ENCODE data around the gene ATOH7.
"Not testable (repeated sequence)": the region's sequence is repeated elsewhere in the genome, so short reads cannot be mapped to it uniquely, and the experiment has no call there.

Gene ATOH7

DNA sequence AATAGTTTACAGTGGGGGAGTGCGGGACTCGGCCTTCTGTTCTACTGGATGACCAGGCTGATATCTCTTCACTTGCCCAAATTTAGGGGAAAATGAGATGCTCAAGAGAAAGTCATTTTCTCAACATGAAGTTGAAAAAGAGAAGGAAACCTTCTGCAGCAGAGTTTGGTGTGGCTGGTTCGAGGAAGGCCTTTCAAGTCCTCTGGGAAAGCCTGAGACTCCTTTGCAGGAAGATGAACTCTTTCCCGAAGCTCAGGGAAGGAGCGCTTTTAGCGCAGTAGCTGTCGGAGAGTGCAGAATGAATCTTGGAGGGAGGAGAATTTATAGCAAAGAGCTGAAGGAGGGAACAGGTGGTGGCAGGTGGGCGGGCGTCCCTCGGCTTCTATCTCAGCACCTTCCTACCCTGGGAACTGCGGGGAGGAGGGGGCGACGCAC lies at the start of gene ATOH7:
Gene ATOH7 (minus strand): TSS at position 297 of the 435 bp plus-strand sequence. CDS start 436 bp downstream, outside the sequence.
- no peak for DNase-seq (ENCODE audit: low spot score)

DNA sequence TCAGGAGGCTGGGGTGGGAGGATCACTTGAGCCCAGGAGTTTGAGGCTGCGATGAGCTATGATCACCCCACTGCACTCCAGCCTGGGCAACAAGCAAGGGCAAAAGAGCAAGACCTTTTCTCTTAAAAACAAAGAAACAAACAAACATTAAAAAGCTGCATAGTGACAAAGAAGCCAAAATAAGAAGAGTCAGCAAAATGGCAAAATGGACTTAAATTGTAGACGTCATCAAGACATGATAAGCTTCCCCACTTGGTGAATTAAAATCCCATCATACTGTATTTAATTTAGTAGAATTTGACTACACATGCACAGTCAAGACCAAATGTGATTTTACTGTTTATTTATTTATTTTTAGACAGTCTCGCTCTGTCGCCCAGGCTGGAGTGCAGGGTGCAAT lies 48.8 kb upstream of the ATOH7 start:
- no peak for DNase-seq (ENCODE audit: low spot score)

DNA sequence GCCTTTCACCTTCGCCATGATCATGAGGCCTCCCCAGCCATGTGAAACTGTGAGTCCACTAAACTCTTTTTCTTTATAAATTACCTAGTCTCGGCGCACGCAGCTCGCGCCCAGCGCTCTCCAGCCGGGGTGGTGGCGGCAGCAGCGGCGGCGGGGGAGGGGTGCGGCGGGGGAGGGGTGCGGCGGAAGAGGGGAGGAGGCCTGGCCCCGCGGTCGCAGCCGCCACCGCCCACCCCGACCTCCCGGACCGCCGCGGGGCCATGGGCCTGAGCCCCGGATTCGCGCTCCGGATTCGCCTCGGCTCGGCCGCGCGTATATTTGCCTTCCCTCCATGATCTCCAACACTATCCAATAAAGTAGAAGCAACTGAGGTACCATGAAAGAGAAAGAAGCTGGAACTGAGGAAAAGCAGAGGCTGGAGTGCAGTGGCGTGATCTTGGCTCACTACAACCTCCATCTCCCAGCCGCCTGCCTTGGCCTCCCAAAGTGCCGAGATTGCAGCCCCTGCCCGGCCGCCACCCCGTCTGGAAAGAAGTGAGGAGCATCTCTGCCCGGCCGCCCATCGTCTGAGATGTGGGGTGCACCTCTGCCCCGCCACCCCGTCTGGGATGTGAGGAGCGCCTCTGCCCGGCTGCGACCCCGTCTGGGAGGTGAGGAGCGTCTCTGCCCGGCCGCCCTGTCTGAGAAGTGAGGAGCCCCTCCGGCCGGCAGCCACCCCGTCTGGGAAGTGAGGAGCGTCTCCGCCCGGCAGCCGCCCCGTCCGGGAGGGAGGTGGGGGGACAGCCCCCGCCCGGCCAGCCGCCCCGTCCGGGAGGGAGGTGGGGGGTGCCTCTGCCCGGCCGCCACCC lies 47.2 kb upstream of the ATOH7 start:
- DNase-seq (ENCODE audit: low spot score), result not testable (repeated sequence)

DNA sequence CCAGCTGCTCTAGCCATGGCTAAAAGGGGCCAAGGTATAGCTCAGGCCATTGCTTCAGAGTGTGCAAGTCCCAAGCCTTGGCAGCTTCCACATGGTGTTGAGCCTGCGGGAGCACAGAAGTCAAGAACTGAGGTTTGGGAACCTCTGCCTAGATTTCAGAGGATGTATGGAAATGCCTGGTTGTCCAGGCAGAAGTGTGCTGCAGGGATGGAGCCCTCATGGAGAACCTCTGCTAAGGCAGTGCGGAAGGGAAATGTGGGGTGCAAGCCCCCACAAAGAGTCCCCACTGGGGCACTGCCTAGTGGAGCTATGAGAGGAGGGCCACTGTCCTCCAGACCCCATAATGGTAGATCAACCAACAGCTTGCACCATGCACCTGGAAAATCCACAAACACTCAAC lies 45.9 kb upstream of the ATOH7 start:
- not testable (repeated sequence) for DNase-seq (ENCODE audit: low spot score)

DNA sequence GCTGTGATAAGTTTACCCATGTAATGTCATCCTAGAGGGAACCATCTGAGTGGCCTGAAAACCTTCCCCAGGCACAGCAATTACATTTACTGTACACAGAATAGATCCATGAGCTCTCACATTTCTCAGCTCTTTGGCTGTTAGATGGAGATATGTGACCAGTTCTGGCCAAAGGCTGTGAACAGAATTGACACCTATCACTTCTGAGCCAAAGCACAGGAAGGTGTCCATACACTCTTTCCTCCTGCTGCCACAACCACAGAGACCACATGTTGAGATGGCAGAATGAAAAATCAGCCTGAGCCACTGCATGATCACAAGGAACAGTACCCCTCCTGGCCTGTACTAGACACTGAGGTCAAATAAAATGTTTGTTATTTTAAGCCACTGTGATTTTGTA lies 44.3 kb upstream of the ATOH7 start:
- DNase-seq (ENCODE audit: low spot score), result no peak

DNA sequence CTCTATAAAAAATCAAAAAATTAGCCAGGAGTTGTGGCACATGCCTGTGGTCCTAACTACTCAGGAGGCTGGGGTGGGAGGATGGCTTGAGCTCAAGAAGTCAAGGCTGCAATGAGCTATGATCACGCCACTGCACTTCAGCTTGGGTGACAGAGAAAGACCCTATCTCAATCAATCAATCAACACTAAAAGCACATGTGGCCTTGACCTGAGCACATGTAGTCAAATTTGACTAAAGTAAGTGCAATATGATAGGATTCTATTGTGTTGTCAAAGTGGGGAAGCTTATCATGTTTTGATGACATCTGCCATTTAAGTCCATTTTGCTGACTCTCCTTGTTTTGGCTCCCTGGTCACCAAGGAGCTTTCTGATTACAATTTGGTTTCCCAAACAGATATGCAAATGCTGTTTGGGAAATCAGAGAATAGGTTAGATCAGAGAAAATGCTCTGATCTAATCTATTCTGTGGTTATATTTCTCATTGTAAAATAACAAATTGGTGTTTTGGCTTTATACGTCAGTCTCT lies 43.8 kb upstream of the ATOH7 start:
- DNase-seq (ENCODE audit: low spot score), result no peak

DNA sequence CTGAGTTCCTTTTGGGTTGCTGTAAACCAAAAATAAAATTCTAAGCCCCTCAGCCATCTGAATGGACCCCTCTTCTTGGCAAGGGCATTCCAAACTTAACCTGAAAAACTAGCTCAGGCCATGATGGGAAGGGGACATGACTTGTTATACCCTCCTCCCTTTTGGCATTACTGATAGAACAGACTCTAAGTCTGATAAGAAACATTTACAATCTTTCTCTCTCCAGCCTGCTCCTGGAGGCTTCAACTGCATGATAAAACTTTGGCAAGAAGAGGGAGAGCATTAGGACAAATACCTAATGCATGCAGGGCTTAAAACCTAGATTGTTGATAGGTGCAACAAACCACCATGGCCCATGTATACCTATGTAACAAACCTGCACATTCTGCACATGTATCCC lies 40.9 kb upstream of the ATOH7 start:
- DNase-seq (ENCODE audit: low spot score), result no peak

DNA sequence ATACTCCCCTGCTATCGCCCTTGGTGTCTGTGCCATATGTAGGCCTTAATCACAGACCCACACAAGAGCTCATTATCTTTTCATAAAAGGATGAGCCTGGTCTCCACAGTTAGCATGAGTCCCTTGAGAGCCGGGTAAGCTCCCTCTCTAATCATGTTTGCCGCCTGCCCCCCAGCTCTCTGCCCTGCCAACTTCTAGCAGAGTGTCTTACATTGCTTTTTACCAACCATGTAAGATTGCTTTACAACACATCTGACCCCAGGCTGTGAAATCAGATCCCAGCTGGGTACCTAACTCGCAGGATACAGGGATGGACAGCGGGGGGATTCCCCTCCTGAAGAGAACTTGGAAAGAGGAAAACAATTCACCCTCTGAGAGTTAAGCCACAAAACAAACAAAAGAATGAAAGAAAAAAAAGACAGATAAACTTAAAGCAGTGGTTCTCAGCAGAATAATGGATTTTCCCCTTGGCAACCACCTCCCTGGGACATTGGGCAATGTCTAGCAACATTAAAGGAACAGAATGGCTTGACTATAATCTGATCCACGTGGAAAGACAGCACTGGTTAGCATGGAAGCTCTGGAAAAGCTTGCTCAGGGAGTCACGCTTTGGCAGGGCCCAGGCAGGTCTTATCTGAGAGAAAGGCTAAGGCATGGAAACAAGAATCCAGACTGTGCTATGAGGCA lies 39.4 kb upstream of the ATOH7 start:
- no peak for DNase-seq (ENCODE audit: low spot score)

DNA sequence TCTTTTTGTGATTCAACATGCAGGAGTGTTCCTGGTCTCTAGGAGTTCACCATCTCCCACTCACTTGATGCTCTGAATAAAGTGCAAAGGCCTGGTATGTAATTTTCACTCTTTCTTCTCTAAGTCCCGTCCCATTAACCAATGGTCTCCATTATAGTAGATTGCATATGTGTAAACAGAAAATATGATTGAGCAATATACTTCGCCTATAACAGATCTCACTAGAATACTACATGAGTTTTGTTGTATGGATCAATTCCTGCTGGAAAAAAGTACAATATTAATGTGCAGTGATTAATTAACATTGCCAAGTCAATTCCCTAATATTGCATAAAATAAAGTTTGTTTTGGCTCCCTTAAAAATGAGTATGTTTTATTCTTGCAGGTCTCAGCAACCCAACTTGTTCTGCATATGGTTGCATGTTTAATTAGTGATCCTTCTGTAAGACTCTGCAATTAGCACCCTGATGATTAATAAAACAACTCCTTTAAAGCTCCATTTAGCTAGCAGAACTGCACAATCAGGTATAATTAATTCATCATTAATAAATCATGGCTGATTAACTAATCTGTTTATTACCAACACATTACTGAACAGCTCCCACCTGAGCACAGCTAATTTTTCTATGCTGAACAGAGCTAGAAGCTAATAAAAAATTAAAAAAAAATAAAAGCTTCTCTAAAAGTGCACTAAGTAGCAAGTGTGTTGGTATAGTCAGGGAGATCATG lies 37.8 kb upstream of the ATOH7 start:
- DNase-seq (ENCODE audit: low spot score), result no peak

DNA sequence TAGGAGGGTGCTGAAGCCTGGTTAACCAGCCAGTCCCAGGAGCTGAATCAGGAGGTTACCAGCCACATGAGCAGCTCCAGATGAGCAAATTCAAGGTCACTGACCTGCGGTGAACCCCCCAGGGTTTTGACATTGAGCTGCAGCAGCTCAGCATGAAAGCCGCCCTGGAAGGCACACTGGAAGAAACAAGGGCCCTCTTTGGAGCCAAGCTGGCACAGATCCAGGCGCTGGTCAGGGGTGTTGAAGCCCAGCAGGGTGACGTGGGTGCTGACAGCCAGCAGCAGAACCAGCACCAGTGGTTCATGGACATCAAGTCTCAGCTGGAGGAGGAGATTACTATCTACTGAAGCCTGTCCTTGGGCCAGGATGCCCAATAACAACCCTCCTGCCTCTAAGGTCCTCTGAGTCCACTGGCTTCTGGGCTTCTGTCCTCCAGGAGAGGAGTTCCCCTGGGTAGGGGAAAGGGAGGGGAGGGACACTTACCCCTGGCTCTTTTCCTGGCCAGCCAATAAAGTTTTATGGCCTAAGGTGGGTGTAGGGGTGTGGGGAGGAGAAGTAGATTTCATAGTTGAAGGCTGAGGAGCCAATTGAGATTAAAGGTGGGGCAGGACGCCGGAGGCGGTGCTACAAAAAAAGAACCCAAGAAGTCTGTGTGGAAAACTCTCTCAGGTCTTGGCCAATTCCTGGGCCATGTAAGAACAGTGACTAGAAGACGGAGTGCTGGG lies 29.4 kb upstream of the ATOH7 start:
- DNase-seq (ENCODE audit: low spot score), result no peak

DNA sequence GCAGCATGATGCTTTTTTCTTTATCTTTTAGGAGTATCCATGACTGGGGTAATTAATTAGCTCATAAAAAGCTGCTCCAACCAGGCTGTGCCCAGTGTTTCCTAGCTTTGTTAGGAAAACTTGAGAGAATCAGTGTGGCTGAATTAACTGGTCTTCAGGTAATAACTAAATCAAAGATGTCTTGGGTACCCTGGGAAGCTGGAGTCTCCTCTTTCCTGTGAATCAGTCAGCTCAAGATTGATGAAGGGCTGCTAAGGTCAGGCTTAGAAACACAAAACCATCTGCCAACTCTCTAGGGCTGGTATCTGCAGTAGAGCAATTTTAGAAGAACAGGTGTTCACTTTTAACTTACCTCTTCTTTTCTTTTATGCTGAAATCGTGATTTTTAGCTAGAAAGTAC lies 21.4 kb upstream of the ATOH7 start:
- no peak for DNase-seq (ENCODE audit: low spot score)

DNA sequence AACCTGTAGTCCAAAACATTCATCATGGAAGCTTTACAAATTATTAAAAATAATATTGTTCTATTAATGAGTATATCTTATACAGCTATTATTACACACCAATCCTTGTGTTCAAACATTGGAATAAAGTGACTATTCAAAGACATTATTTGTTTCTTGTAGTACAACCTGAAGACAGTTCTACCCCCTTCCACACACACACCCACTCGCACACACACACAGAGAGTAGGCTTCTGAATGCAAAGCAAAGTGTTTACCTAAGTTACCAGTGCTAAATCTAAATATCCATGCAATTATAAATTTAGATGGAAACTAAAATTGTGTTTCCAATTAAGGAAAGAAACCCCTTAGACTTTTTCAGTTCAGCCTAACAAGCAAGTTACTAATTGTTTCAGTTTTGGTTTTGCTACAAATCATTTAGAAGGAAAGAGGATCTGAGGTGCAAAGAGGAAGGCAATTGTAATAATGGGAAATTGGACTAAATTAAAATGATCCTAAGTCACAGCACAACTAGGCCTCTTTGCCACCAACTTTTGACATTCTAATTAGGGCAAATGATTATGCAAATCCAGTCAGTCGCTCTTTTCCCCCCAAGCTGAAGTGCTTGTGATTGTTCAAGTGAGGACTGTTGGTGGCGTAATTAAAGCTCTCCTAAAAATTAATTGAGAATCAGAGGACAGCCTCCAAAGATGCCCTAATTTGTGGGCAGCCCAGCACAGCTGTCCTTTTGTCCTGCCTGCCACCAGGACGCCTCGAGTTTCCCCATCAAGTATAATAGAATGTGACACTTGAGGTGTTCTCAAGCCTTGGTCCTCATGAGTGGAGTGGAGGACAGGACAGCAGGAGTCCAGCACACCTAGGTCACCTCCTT lies 19.9 kb upstream of the ATOH7 start:
- DNase-seq (ENCODE audit: low spot score), result no peak

DNA sequence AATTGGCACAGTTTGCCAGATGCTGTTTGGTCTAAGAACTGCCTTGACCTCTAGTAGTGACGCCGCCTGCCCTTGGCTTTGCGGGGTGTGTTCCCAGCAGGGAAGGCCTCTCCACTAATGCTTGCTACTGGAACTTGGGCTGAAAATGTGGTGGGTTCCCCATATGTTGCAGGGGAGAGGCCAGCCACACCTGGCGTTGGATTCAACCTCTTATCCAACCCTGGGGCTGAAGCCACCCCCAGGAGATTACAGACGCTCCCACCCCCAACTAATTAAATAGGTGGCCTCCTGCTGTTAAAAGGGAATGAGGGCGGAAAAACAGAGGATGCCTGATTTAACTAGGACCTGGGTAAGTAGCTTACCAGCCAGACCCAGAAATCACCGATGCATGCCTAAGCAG lies 19.2 kb upstream of the ATOH7 start:
- no peak for DNase-seq (ENCODE audit: low spot score)

DNA sequence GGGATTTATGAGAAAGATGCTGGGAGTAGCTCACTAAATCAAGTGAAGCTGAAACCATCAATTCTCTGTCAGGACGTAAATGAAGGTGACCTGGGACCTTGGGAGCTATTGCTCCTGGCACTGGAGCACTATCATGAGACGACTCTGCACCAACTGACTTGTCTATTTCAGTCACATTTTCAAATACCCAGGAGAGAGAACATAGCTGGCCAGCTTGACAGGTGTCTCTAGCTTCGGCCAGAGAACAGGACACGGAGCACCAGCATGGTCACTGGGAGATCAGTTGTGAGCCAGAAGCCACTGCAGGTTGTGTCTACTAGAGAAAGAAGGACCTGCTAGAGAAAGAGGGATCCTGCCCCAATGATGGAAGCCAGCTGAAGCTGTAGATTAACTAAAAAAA lies 17.4 kb upstream of the ATOH7 start:
- no peak for DNase-seq (ENCODE audit: low spot score)

DNA sequence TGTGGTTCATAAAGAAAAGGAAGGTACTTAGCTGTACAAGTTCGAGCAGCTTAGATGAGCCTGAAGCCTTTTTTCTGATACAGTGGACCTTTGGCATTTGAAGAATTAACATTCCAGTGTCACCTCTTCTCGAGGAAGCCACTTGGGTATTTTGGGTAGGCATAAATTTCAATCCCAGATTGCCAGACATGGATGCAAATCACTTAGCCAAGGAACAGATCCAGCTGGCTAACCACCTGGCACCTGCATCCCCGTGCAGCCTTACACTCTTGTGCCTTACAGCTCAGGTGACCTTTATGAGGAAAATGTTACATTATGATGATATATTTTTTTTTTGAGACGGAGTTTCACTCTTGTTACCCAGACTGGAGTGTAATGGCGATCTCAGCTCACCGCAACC lies 16.0 kb upstream of the ATOH7 start:
- DNase-seq (ENCODE audit: low spot score), result no peak

DNA sequence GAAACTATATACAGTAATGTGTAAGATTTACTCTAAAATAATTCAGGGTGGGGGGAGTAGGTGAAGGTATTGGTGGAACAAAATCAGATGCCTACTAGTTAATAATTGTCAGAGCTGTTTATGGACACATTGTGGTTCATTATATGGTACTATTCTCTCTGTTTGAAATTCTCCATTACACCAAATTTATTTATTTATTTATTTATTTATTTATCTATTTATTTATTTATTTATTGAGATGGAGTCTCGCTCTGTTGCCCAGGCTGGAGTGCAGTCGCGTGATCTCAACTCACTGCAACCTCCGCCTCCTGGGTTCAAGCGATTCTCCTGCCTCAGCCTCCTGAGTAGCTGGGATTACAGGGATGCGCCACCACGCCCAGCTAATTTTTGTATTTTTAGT lies 14.5 kb upstream of the ATOH7 start:
- not testable (repeated sequence) for DNase-seq (ENCODE audit: low spot score)

DNA sequence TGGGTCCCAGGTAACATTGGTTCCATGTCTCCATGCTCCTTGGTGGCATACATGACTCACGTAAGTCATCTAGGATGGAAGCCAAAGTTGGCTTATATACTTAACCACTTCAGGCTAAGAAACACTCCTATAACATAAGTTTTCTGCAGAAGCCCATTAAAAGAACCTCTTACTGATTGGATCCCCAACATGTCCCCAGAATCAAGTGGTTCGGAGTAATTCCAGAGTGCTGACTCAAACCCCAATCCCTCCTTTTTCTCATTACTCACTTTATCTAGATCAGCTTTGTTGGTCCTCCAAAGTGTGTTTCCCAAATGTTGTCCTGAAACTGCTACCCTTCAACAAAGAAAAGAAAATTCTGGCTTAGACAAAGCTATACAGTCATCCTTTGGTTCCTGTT lies 10.1 kb upstream of the ATOH7 start:
- DNase-seq (ENCODE audit: low spot score), result no peak

DNA sequence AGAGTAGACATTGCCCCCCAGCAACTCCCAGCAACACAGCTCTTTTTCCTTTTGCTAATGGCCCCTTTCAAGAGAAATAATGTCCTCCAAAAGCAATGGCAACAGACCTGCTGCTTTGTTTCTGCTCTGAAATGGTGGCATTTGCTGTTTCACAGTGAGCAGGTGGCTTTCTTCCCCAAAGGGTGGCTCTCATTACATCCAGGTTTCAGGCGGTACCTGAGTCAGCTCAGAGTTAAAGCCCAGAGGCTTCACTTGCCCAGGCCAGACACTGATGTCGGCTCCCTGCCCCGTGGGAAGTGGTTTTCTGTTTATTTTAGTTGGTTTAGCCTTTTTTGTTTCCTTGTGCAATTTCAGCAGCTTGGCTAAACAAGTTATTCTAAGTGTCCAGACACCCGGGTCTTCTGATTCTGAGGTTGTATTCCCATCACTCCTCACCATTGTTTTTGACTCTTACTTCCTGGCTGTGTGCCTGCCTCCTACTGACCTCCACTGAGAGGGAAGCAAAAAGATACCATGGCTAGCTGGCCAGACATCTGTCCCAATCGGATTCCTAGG lies 7.8 kb upstream of the ATOH7 start:
- no peak for DNase-seq (ENCODE audit: low spot score)

DNA sequence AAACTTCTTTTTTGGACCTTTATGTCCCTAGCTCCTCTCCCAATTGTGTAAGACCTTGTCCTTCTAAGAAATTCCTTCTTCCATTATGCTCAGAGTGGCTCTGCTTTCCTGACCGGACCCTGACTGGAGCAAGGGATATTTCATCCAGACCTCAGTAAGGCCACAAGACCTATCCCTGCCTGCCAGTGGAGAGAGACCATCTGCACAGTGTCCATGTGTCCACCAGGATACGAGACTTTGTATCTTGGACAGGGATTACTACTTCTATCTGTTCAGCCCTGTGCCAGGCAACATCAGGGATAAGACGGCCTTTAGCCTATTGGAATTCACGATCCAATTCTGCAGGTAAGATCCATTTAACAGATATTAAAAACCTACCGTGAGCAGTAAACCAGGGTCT lies 7.2 kb upstream of the ATOH7 start:
- DNase-seq (ENCODE audit: low spot score), result no peak

DNA sequence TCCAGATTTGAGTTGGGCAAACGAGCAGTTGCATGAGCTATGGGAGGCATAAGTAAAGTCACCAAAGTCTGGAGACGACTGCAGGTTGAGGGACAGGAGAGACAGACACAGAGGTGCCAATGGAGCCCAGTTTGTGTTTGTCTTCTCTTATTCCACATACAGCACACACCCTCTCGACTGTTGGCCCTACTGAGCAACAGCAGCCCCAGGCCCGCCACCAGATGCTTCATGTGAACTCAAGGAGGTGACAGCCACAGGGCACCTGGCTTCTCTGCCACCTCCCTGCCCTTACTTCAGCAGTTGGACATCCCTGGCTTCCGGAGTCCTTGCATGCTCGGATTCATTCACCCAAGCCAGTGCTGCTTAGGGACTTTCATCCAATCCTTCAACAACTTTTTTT lies 6.5 kb upstream of the ATOH7 start:
- DNase-seq (ENCODE audit: low spot score), result no peak

DNA sequence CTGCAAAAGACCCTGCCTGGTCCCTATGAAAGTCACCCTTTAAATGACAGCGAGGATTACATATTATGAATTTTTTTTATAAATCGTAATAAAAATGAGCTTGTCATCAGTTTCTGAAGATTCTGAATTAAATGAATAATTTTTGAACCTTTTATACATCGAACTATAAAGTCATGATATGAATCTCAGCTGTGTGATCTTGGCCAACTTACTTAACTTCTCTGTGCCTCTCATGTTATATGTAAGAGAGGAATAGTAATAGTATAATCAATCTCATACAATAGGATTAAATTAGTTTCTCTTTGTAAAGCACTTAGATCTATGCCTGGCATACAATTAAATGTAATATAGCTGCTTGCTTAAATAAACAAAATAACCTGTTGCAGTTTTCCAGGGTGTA lies 5.3 kb upstream of the ATOH7 start:
- DNase-seq (ENCODE audit: low spot score), result no peak
